ENCODE measurements around the gene ADCK2.
A peak's percentile ranks its signal among the peaks of the same experiment; 100 is the strongest.
"Not testable (repeated sequence)": the region's sequence is repeated elsewhere in the genome, so short reads cannot be mapped to it uniquely, and the experiment has no call there.

ADCK2 gene

GRCh38 chr7:140673774-140674155 is 1.0 kb downstream of the ADCK2 start:
- H3K27ac ChIP-seq (ENCODE audit: low read depth in 2 of 2, low read length in 2 of 2): peak overlapping the region; percentile 87 to 89
- H3K4me3 ChIP-seq (ENCODE audit: low read length in 2 of 2): peak overlapping the region; percentile 76 to 80
- peaks cover 5 to 9% of the 10 kb centered on the region in 2 donors for H3K36me3 ChIP-seq (ENCODE audit: control insufficient read depth in 2 of 2, insufficient read depth in 2 of 2, low read length in 2 of 2)
- no peaks in the 10 kb centered on the region for H3K9me3 ChIP-seq (ENCODE audit: control insufficient read depth in 2 of 2, low read length in 2 of 2)
- no peaks in the 10 kb centered on the region for H3K27me3 ChIP-seq (ENCODE audit: control insufficient read depth in 2 of 2, insufficient read depth in 2 of 2, low read length in 2 of 2)
- H3K9ac ChIP-seq (ENCODE audit: low read depth in 1 of 2, low read length in 2 of 2): peak overlapping the region; percentile 90 to 96
- H3K4me1 ChIP-seq (ENCODE audit: control insufficient read depth in 2 of 2, insufficient read depth in 2 of 2, low read length in 2 of 2): peaks cover 21 to 28% of the 10 kb centered on the region in 2 donors

- H3K36me3 ChIP-seq (ENCODE audit: control insufficient read depth in 2 of 2, insufficient read depth in 2 of 2, low read length in 2 of 2): peaks cover 11 to 14% of the 10 kb centered on the region in 2 donors
- H3K27me3 ChIP-seq (ENCODE audit: control insufficient read depth in 2 of 2, insufficient read depth in 2 of 2, low read length in 2 of 2): no peaks in the 10 kb centered on the region
- peak overlapping the region; percentile 76 to 80 for H3K4me3 ChIP-seq (ENCODE audit: low read length in 2 of 2)
- peaks cover 21 to 28% of the 10 kb centered on the region in 2 donors for H3K4me1 ChIP-seq (ENCODE audit: control insufficient read depth in 2 of 2, insufficient read depth in 2 of 2, low read length in 2 of 2)
- no peaks in the 10 kb centered on the region for H3K9me3 ChIP-seq (ENCODE audit: control insufficient read depth in 2 of 2, low read length in 2 of 2)
- H3K27ac ChIP-seq (ENCODE audit: low read depth in 2 of 2, low read length in 2 of 2): peak overlapping the region; percentile 87 to 89
- peak overlapping the region; percentile 90 to 96 for H3K9ac ChIP-seq (ENCODE audit: low read depth in 1 of 2, low read length in 2 of 2)
Observed at GRCh38 chr7:140674356-140674800, 1.6 kb downstream of the ADCK2 start.

- no peak overlapping the region for H3K27ac ChIP-seq (ENCODE audit: low read depth in 2 of 2, low read length in 2 of 2)
- H3K4me1 ChIP-seq (ENCODE audit: control insufficient read depth in 2 of 2, insufficient read depth in 2 of 2, low read length in 2 of 2): peaks cover 21 to 28% of the 10 kb centered on the region in 2 donors
- H3K9ac ChIP-seq (ENCODE audit: low read depth in 1 of 2, low read length in 2 of 2): no peak overlapping the region
- peaks cover 11 to 14% of the 10 kb centered on the region in 2 donors for H3K36me3 ChIP-seq (ENCODE audit: control insufficient read depth in 2 of 2, insufficient read depth in 2 of 2, low read length in 2 of 2)
- H3K27me3 ChIP-seq (ENCODE audit: control insufficient read depth in 2 of 2, insufficient read depth in 2 of 2, low read length in 2 of 2): no peaks in the 10 kb centered on the region
- H3K9me3 ChIP-seq (ENCODE audit: control insufficient read depth in 2 of 2, low read length in 2 of 2): no peaks in the 10 kb centered on the region
- peak overlapping the region in 1 of 2 donors; percentile 80 for H3K4me3 ChIP-seq (ENCODE audit: low read length in 2 of 2)
Observed at GRCh38 chr7:140674899-140675701, 2.4 kb downstream of the ADCK2 start.

GRCh38 chr7:140675726-140676125 is 3.0 kb downstream of the ADCK2 start:
- peaks cover 21 to 28% of the 10 kb centered on the region in 2 donors for H3K4me1 ChIP-seq (ENCODE audit: control insufficient read depth in 2 of 2, insufficient read depth in 2 of 2, low read length in 2 of 2)
- no peaks in the 10 kb centered on the region for H3K27me3 ChIP-seq (ENCODE audit: control insufficient read depth in 2 of 2, insufficient read depth in 2 of 2, low read length in 2 of 2)
- no peak overlapping the region for H3K4me3 ChIP-seq (ENCODE audit: low read length in 2 of 2)
- H3K36me3 ChIP-seq (ENCODE audit: control insufficient read depth in 2 of 2, insufficient read depth in 2 of 2, low read length in 2 of 2): peaks cover 12 to 18% of the 10 kb centered on the region in 2 donors
- H3K9ac ChIP-seq (ENCODE audit: low read depth in 1 of 2, low read length in 2 of 2): no peak overlapping the region
- no peak overlapping the region for H3K27ac ChIP-seq (ENCODE audit: low read depth in 2 of 2, low read length in 2 of 2)
- H3K9me3 ChIP-seq (ENCODE audit: control insufficient read depth in 2 of 2, low read length in 2 of 2): no peaks in the 10 kb centered on the region

- H3K27ac ChIP-seq (ENCODE audit: low read depth in 2 of 2, low read length in 2 of 2): no peak overlapping the region
- H3K9me3 ChIP-seq (ENCODE audit: control insufficient read depth in 2 of 2, low read length in 2 of 2): no peaks in the 10 kb centered on the region
- H3K27me3 ChIP-seq (ENCODE audit: control insufficient read depth in 2 of 2, insufficient read depth in 2 of 2, low read length in 2 of 2): no peaks in the 10 kb centered on the region
- H3K4me1 ChIP-seq (ENCODE audit: control insufficient read depth in 2 of 2, insufficient read depth in 2 of 2, low read length in 2 of 2): peaks cover 21 to 28% of the 10 kb centered on the region in 2 donors
- H3K4me3 ChIP-seq (ENCODE audit: low read length in 2 of 2): no peak overlapping the region
- H3K9ac ChIP-seq (ENCODE audit: low read depth in 1 of 2, low read length in 2 of 2): no peak overlapping the region
- peaks cover 16 to 22% of the 10 kb centered on the region in 2 donors for H3K36me3 ChIP-seq (ENCODE audit: control insufficient read depth in 2 of 2, insufficient read depth in 2 of 2, low read length in 2 of 2)
Observed at GRCh38 chr7:140676306-140676705, 3.6 kb downstream of the ADCK2 start.

- H3K9me3 ChIP-seq (ENCODE audit: control insufficient read depth in 2 of 2, low read length in 2 of 2); H3K27ac ChIP-seq (ENCODE audit: low read depth in 2 of 2, low read length in 2 of 2); H3K27me3 ChIP-seq (ENCODE audit: control insufficient read depth in 2 of 2, insufficient read depth in 2 of 2, low read length in 2 of 2); H3K4me3 ChIP-seq (ENCODE audit: low read length in 2 of 2); H3K9ac ChIP-seq (ENCODE audit: low read depth in 1 of 2, low read length in 2 of 2): not testable (repeated sequence)
- H3K4me1 ChIP-seq (ENCODE audit: control insufficient read depth in 2 of 2, insufficient read depth in 2 of 2, low read length in 2 of 2): peaks cover 21 to 28% of the 10 kb centered on the region in 2 donors
- H3K36me3 ChIP-seq (ENCODE audit: control insufficient read depth in 2 of 2, insufficient read depth in 2 of 2, low read length in 2 of 2): peaks cover 19 to 26% of the 10 kb centered on the region in 2 donors
Observed at GRCh38 chr7:140676956-140677355, 4.2 kb downstream of the ADCK2 start.

- H3K27ac ChIP-seq (ENCODE audit: low read depth in 2 of 2, low read length in 2 of 2): no peak overlapping the region
- no peak overlapping the region for H3K4me3 ChIP-seq (ENCODE audit: low read length in 2 of 2)
- peaks cover 16 to 23% of the 10 kb centered on the region in 2 donors for H3K4me1 ChIP-seq (ENCODE audit: control insufficient read depth in 2 of 2, insufficient read depth in 2 of 2, low read length in 2 of 2)
- no peaks in the 10 kb centered on the region for H3K9me3 ChIP-seq (ENCODE audit: control insufficient read depth in 2 of 2, low read length in 2 of 2)
- H3K36me3 ChIP-seq (ENCODE audit: control insufficient read depth in 2 of 2, insufficient read depth in 2 of 2, low read length in 2 of 2): peaks cover 21 to 29% of the 10 kb centered on the region in 2 donors
- no peaks in the 10 kb centered on the region for H3K27me3 ChIP-seq (ENCODE audit: control insufficient read depth in 2 of 2, insufficient read depth in 2 of 2, low read length in 2 of 2)
- H3K9ac ChIP-seq (ENCODE audit: low read depth in 1 of 2, low read length in 2 of 2): no peak overlapping the region
Observed at GRCh38 chr7:140677496-140677895, 4.8 kb downstream of the ADCK2 start.

GRCh38 chr7:140678081-140678815 is 5.5 kb downstream of the ADCK2 start:
- H3K27ac ChIP-seq (ENCODE audit: low read depth in 2 of 2, low read length in 2 of 2): no peak overlapping the region
- peaks cover 16 to 23% of the 10 kb centered on the region in 2 donors for H3K4me1 ChIP-seq (ENCODE audit: control insufficient read depth in 2 of 2, insufficient read depth in 2 of 2, low read length in 2 of 2)
- no peak overlapping the region for H3K4me3 ChIP-seq (ENCODE audit: low read length in 2 of 2)
- H3K27me3 ChIP-seq (ENCODE audit: control insufficient read depth in 2 of 2, insufficient read depth in 2 of 2, low read length in 2 of 2): no peaks in the 10 kb centered on the region
- peaks cover 23 to 29% of the 10 kb centered on the region in 2 donors for H3K36me3 ChIP-seq (ENCODE audit: control insufficient read depth in 2 of 2, insufficient read depth in 2 of 2, low read length in 2 of 2)
- no peaks in the 10 kb centered on the region for H3K9me3 ChIP-seq (ENCODE audit: control insufficient read depth in 2 of 2, low read length in 2 of 2)
- no peak overlapping the region for H3K9ac ChIP-seq (ENCODE audit: low read depth in 1 of 2, low read length in 2 of 2)

GRCh38 chr7:140678816-140679130 is 6.0 kb downstream of the ADCK2 start:
- Histone ChIP-seq H3K27me3 (ENCODE audit: control insufficient read depth in 2 of 2, insufficient read depth in 2 of 2, low read length in 2 of 2) (no peaks in the 10 kb centered on the region), H3K36me3 (ENCODE audit: control insufficient read depth in 2 of 2, insufficient read depth in 2 of 2, low read length in 2 of 2) (peaks cover 25 to 33% of the 10 kb centered on the region in 2 donors), H3K4me3 (ENCODE audit: low read length in 2 of 2) (no peak overlapping the region), H3K4me1 (ENCODE audit: control insufficient read depth in 2 of 2, insufficient read depth in 2 of 2, low read length in 2 of 2) (peaks cover 13 to 22% of the 10 kb centered on the region in 2 donors), H3K9me3 (ENCODE audit: control insufficient read depth in 2 of 2, low read length in 2 of 2) (no peaks in the 10 kb centered on the region), H3K27ac (ENCODE audit: low read depth in 2 of 2, low read length in 2 of 2) (no peak overlapping the region), H3K9ac (ENCODE audit: low read depth in 1 of 2, low read length in 2 of 2) (no peak overlapping the region)

- Histone ChIP-seq H3K9me3 (ENCODE audit: control insufficient read depth in 2 of 2, low read length in 2 of 2) (no peaks in the 10 kb centered on the region), H3K4me1 (ENCODE audit: control insufficient read depth in 2 of 2, insufficient read depth in 2 of 2, low read length in 2 of 2) (peaks cover 11 to 17% of the 10 kb centered on the region in 2 donors), H3K9ac (ENCODE audit: low read depth in 1 of 2, low read length in 2 of 2) (no peak overlapping the region), H3K36me3 (ENCODE audit: control insufficient read depth in 2 of 2, insufficient read depth in 2 of 2, low read length in 2 of 2) (peaks cover 25 to 37% of the 10 kb centered on the region in 2 donors), H3K4me3 (ENCODE audit: low read length in 2 of 2) (no peak overlapping the region), H3K27me3 (ENCODE audit: control insufficient read depth in 2 of 2, insufficient read depth in 2 of 2, low read length in 2 of 2) (no peaks in the 10 kb centered on the region), H3K27ac (ENCODE audit: low read depth in 2 of 2, low read length in 2 of 2) (no peak overlapping the region)
Observed at GRCh38 chr7:140679186-140679585, 6.4 kb downstream of the ADCK2 start.

All from mucosa of rectum (tissue), 2 donors.